HEK293 (cell line): ENCODE results near the gene TK1.

ENCODE experiments used
- ZNF114 ChIP-seq: fragments of 450-650 bp; formaldehyde crosslinking; IDR thresholded peaks from 2 replicates; pipeline ENCODE4 v1.5.0; 2017; ENCODE audit warnings: missing biosample characterization, missing genetic modification characterization
- ZNF335 ChIP-seq: fragments of 450-650 bp; formaldehyde crosslinking; conservative IDR thresholded peaks from 2 replicates; pipeline ENCODE4 v1.5.1; 2016; ENCODE audit warnings: missing biosample characterization, missing genetic modification characterization
- ZNF707 ChIP-seq: fragments of 450-650 bp; formaldehyde crosslinking; IDR thresholded peaks from 2 replicates; pipeline ENCODE4 v1.5.1; 2016; ENCODE audit warnings: missing biosample characterization, missing genetic modification characterization
- ZNF76 ChIP-seq: fragments of 450-650 bp; formaldehyde crosslinking; IDR thresholded peaks from 2 replicates; pipeline ENCODE4; 2016; ENCODE audit warnings: low read depth, missing biosample characterization, missing genetic modification characterization, borderline replicate concordance
- TF ChIP-seq, protein P1 (sequence below): fragments of 450-650 bp; formaldehyde crosslinking; IDR thresholded peaks from 2 replicates; pipeline ENCODE4 v1.5.1; 2016; ENCODE audit warnings: missing biosample characterization, missing genetic modification characterization
- TF ChIP-seq, protein P2 (sequence below): IDR thresholded peaks from 2 replicates; pipeline ENCODE4 v1.6.1; 2011; ENCODE audit warnings: mild to moderate bottlenecking, low read depth, low read length, borderline replicate concordance
- TF ChIP-seq, protein P3 (sequence below): fragments of 450-650 bp; formaldehyde crosslinking; IDR thresholded peaks from 2 replicates; pipeline ENCODE4 v1.5.1; 2016; ENCODE audit warnings: missing biosample characterization, missing genetic modification characterization
- TF ChIP-seq, protein P4 (sequence below): fragments of 450-650 bp; formaldehyde crosslinking; IDR thresholded peaks from 2 replicates; pipeline ENCODE4 v1.5.1; 2016; ENCODE audit warnings: missing biosample characterization, missing genetic modification characterization
- TF ChIP-seq, protein P5 (sequence below): fragments of 450-650 bp; formaldehyde crosslinking; IDR thresholded peaks from 2 replicates; pipeline ENCODE4 v1.5.1; 2016; ENCODE audit warnings: missing biosample characterization, missing genetic modification characterization, borderline replicate concordance

DNA sequence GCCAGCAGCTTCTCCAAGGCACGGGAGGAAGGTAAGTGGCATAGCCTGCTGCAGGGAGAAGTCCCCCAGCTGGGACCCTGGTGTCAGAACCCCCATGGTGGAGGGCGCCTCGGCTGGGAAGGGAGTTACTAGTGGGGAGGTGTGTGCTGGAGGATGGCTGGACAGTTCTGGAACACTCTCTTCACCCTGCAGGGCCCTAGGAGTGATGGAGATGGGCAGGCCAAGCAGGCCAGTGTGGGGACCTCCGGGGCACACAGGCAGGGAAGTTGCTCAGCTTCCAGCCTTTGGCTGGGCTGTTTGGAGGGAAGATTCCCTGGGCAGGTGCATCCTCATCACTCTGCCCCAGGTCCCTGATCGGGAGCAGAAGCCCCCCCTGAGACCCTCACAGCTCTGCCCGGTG is 40.0 kb downstream of the TK1 start:
- TF ChIP-seq, protein P1, sequence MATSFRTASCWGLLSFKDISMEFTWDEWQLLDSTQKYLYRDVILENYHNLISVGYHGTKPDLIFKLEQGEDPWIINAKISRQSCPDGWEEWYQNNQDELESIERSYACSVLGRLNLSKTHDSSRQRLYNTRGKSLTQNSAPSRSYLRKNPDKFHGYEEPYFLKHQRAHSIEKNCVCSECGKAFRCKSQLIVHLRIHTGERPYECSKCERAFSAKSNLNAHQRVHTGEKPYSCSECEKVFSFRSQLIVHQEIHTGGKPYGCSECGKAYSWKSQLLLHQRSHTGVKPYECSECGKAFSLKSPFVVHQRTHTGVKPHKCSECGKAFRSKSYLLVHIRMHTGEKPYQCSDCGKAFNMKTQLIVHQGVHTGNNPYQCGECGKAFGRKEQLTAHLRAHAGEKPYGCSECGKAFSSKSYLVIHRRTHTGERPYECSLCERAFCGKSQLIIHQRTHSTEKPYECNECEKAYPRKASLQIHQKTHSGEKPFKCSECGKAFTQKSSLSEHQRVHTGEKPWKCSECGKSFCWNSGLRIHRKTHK (tag by site-specific recombination) = no peak
- TF ChIP-seq, protein P2, sequence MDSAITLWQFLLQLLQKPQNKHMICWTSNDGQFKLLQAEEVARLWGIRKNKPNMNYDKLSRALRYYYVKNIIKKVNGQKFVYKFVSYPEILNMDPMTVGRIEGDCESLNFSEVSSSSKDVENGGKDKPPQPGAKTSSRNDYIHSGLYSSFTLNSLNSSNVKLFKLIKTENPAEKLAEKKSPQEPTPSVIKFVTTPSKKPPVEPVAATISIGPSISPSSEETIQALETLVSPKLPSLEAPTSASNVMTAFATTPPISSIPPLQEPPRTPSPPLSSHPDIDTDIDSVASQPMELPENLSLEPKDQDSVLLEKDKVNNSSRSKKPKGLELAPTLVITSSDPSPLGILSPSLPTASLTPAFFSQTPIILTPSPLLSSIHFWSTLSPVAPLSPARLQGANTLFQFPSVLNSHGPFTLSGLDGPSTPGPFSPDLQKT = no peak
- TF ChIP-seq, protein P3, sequence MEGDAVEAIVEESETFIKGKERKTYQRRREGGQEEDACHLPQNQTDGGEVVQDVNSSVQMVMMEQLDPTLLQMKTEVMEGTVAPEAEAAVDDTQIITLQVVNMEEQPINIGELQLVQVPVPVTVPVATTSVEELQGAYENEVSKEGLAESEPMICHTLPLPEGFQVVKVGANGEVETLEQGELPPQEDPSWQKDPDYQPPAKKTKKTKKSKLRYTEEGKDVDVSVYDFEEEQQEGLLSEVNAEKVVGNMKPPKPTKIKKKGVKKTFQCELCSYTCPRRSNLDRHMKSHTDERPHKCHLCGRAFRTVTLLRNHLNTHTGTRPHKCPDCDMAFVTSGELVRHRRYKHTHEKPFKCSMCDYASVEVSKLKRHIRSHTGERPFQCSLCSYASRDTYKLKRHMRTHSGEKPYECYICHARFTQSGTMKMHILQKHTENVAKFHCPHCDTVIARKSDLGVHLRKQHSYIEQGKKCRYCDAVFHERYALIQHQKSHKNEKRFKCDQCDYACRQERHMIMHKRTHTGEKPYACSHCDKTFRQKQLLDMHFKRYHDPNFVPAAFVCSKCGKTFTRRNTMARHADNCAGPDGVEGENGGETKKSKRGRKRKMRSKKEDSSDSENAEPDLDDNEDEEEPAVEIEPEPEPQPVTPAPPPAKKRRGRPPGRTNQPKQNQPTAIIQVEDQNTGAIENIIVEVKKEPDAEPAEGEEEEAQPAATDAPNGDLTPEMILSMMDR = no peak
- no peak for TF ChIP-seq ZNF335 (tag by site-specific recombination)
- TF ChIP-seq ZNF114 (tag by site-specific recombination) = no peak
- no peak for TF ChIP-seq ZNF76 (tag by site-specific recombination)
- TF ChIP-seq, protein P4, sequence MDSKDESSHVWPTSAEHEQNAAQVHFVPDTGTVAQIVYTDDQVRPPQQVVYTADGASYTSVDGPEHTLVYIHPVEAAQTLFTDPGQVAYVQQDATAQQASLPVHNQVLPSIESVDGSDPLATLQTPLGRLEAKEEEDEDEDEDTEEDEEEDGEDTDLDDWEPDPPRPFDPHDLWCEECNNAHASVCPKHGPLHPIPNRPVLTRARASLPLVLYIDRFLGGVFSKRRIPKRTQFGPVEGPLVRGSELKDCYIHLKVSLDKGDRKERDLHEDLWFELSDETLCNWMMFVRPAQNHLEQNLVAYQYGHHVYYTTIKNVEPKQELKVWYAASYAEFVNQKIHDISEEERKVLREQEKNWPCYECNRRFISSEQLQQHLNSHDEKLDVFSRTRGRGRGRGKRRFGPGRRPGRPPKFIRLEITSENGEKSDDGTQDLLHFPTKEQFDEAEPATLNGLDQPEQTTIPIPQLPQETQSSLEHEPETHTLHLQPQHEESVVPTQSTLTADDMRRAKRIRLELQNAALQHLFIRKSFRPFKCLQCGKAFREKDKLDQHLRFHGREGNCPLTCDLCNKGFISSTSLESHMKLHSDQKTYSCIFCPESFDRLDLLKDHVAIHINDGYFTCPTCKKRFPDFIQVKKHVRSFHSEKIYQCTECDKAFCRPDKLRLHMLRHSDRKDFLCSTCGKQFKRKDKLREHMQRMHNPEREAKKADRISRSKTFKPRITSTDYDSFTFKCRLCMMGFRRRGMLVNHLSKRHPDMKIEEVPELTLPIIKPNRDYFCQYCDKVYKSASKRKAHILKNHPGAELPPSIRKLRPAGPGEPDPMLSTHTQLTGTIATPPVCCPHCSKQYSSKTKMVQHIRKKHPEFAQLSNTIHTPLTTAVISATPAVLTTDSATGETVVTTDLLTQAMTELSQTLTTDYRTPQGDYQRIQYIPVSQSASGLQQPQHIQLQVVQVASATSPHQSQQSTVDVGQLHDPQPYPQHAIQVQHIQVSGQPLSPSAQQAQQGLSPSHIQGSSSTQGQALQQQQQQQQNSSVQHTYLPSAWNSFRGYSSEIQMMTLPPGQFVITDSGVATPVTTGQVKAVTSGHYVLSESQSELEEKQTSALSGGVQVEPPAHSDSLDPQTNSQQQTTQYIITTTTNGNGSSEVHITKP (tag by site-specific recombination) = no peak
- TF ChIP-seq, protein P5, sequence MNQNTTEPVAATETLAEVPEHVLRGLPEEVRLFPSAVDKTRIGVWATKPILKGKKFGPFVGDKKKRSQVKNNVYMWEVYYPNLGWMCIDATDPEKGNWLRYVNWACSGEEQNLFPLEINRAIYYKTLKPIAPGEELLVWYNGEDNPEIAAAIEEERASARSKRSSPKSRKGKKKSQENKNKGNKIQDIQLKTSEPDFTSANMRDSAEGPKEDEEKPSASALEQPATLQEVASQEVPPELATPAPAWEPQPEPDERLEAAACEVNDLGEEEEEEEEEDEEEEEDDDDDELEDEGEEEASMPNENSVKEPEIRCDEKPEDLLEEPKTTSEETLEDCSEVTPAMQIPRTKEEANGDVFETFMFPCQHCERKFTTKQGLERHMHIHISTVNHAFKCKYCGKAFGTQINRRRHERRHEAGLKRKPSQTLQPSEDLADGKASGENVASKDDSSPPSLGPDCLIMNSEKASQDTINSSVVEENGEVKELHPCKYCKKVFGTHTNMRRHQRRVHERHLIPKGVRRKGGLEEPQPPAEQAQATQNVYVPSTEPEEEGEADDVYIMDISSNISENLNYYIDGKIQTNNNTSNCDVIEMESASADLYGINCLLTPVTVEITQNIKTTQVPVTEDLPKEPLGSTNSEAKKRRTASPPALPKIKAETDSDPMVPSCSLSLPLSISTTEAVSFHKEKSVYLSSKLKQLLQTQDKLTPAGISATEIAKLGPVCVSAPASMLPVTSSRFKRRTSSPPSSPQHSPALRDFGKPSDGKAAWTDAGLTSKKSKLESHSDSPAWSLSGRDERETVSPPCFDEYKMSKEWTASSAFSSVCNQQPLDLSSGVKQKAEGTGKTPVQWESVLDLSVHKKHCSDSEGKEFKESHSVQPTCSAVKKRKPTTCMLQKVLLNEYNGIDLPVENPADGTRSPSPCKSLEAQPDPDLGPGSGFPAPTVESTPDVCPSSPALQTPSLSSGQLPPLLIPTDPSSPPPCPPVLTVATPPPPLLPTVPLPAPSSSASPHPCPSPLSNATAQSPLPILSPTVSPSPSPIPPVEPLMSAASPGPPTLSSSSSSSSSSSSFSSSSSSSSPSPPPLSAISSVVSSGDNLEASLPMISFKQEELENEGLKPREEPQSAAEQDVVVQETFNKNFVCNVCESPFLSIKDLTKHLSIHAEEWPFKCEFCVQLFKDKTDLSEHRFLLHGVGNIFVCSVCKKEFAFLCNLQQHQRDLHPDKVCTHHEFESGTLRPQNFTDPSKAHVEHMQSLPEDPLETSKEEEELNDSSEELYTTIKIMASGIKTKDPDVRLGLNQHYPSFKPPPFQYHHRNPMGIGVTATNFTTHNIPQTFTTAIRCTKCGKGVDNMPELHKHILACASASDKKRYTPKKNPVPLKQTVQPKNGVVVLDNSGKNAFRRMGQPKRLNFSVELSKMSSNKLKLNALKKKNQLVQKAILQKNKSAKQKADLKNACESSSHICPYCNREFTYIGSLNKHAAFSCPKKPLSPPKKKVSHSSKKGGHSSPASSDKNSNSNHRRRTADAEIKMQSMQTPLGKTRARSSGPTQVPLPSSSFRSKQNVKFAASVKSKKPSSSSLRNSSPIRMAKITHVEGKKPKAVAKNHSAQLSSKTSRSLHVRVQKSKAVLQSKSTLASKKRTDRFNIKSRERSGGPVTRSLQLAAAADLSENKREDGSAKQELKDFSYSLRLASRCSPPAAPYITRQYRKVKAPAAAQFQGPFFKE (tag by site-specific recombination) = no peak
- TF ChIP-seq ZNF707 (tag by site-specific recombination) = no peak
